GM19193 (cell line): ENCODE results near the gene NUDT12.

Experiments
- POLR2A ChIP-seq: IDR thresholded peaks from 4 replicates; pipeline ENCODE4 v1.6.1; 2011; ENCODE audit not compliant: insufficient read depth, insufficient read length; ENCODE audit errors: extremely low read depth

Gene NUDT12

DNA sequence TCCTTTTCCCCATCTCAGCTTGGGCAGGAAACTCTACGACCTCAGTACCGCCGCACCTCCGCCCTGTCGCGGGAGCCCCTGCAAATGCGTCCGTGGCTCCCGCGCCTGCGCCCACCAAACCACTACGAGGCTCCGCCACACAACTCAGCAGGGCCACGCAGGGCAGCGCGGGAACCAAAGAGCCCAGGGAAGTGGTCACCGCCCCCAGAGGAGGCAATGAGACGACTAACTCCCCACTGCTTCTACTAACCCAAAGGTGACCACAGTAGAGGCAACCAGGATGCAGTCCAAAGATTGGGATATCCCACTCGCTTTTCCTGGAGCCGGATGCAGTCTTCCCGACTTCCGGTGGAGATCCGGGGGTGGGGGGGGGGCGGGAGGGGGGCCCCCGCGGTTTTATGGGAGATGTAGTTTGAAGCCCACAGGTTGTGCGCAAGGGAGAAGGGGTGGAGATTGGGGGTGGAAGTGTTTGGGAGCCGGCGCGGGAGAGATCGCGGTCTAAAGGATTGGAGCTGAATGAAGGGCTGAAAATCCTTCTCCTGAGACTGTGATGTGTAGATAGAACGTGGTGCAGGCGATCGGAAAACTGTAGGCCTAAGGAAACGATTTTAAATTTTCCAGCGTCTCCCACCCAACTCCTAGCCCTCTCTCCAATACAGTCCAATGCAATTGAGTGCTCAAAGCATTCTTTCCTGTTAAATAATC, at the start of gene NUDT12:
Gene NUDT12, minus strand, starts transcription at position 337 of the 705 bp plus-strand sequence. CDS start 2,541 bp downstream, outside the sequence.
- peak; percentile 49 for TF ChIP-seq POLR2A

DNA sequence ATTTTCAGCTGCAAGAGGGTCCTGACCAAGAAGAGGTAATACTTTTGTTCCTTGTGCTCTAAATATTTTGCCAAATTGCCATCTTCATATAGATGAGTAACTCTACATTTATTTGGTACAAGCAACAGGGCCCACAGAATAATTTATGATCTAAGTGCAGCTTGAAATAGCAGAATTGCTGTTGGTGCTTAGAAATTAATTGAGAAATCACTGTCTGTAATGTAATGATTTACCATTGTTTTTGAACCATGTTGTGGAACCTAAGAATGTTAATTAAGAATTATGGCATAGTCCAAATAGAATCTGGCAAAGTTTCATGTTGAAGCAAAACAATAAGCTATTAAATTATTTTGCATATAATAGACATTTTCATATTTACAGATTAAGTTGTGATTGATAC, 44.8 kb upstream of the NUDT12 start:
- no peak for TF ChIP-seq POLR2A

DNA sequence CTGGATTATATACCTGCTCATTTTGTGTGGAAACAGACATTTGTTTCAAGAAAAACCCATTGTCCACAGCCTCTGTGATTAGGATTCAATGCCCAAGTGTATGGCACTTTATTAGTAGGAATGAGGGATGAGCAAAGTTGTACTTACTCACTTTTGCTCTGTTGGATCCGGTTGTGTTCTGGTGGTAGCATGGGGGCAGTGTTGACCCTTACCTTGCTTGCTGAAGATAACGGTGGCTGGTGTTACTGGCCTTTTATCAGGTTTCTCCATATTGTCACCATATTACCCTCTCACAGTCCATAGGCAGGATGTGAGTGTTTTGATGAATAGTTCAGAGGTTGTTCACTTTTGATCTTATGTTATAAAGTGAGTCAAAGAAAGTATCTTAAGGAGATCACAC, 42.7 kb upstream of the NUDT12 start:
- no peak for TF ChIP-seq POLR2A

DNA sequence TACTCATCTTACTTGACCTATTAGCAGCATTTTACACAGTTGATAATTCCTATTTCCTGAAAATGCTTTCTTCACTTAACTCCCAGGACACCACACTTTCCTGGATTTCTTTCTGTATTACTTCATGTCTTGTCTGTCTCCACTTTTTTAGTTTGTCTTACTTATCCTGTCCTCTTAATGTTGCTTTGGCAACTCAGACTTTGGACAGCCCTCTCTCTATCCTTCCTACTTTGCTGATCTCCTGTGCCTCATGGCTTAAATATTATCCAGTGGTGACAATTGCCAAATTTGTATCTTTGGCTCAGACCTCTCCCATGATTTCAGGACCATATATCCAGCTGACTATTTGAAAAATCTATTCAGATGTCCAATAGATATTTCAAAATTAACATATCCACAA, 39.8 kb upstream of the NUDT12 start:
- TF ChIP-seq POLR2A: no peak

DNA sequence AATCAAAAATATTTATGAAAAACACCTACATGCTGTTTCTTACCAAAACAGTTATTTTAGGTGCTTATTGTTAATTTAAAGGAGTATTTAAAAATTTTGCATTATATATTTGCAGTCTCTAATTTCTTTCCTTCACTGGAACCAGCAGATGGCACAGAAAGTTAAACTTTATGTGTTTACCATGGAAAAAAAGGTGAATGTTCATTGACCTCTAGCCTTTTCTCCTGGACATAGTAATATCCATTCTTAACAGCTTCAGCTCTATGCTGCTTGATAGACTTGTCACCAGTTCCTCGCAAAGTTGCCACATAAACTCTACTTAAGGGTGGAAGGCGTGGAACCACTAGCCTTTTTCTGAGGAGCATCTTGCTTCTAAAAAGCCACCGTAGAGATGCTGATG, 38.7 kb upstream of the NUDT12 start:
- no peak for TF ChIP-seq POLR2A

DNA sequence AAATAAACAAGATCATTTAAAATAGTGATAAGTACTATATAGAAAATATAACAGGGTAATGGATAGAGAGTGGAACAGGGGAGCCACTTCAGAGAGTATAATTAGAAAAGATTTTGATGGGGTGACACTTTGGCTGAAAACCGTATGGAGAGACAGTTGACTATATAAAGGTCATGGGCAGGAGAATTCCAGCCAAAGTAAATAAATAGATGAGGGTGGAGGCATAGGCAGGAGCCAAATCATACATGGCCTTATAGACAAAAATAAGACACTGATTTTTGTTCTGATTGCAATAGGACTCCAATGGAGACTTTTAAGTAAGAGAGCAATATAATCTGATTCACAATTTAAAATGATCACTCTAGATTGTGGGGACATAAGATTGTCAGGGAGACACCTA, 37.5 kb upstream of the NUDT12 start:
- no peak for TF ChIP-seq POLR2A

DNA sequence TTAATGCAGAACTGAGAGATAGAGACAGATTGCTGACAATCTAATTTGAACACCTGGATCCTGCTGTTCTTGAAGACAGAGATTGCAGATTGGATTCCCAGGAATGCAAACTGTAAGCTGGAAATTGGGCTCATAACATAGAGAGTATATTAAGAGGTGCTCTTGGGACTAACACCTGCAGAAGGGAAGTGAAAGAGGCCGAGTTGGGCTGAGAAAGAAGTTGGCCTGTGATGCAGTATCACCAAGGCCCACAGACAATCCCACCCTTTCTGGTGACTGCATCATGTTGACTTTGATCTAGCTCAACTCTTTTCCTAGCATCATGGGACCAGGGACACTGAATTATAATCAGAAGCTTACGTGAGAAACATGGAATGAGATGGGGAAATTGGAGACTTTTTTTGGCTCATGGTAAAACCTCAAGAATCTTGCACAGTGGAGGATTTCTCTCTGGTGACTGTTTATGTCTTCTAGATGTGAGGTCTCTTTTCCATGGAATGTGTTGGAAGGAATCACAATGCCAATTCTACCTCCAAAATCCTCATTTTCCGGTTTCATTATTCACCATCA, 36.5 kb upstream of the NUDT12 start:
- TF ChIP-seq POLR2A: no peak

DNA sequence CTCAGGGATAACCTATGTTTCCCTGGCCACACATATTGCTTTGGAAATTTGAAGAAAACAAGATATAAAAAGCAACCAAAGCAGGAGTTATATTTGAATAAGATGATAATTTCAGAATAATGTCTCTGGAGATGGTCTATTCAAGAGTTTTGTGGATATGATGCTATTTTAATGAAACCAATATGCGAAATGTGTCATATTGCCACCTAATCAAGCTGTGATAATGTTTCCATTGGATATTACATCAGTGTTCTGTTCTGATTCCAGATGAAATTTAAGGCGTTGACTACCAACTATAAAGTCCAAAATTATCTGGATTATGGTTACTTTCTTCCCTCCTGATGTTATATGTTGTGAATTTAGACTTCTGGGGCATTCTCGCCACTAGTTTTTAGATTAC, 27.6 kb upstream of the NUDT12 start:
- TF ChIP-seq POLR2A: no peak

DNA sequence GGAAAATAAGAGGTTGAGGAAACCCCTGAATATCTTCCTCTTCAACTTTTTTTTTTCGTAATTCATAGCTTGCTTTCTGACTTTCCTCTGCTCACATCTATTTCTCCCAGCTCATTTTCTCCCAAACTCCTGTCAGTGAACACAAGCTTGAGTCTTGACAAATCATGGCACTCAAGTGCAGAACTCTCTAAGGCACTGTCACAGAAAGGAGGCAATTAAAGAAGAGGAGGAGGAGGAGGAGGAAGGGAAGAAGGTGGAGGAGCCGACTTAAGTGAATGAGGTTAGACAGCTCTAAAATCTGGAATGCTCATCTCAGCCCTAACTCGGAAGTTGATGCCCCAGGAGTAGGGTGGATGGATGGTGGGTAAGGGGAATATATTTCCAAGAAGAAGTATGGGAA, 27.2 kb upstream of the NUDT12 start:
- no peak for TF ChIP-seq POLR2A

DNA sequence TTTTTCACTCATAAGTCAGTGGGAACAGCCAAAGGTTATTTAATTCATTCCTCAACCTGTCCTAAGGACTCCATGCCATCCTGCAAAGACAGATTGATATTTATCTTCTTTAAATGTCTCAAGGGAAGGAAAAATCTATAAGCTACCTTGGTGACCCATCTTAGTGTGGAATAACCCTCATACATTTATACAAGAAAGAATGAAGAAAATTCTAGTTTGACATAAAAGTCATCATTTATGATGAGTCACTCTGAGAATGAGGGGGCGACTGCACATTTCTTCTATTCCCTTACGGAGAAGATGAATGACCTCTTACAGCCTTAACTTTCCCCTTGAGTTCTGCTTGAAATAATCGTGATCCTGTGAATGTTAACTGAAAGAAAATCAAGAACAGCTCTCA, 26.8 kb upstream of the NUDT12 start:
- TF ChIP-seq POLR2A: no peak

DNA sequence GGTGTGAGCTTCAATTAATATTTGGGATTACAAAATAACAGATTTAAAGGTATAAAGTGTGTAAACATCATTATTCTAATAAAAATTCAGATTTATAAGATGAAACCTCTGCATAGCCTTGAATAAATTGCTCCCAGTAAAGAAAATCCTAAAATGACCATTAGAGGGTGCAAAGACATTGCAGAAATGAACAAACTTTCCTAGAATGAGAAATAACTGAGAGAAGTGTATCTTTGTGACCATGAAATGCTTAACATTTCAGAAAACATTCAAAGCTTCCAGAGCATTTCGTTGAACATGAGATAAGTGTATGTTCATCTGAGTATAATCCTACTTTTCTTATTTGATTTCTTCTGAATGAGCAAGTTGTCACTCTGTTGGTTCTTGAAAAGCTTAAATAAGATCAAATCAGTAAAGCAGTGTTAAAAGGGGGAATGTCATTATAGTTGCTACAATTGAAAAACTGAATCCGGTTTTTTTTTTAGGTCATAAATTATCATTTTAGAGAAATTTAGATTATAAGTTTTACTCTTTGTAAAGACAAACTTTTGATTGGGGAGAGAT, 24.7 kb upstream of the NUDT12 start:
- TF ChIP-seq POLR2A: no peak

DNA sequence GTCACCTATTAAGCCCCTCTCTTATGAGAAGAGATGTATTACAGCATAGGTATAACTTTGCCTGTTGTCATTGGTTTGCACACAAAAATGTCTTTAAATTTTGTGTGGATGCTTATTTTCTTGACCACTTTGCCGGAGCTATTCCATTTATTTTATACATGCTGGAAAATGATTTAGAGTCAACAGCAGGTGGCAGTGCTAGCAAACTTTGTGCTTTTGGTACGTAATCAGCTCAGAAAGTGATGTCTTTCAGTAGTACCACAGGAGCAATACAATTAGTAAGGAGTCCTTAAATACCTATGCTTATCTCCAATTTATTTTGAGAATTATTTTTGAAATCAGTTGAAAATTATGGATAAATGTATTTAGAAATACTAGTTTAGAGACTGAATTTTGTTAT, 19.8 kb upstream of the NUDT12 start:
- no peak for TF ChIP-seq POLR2A

DNA sequence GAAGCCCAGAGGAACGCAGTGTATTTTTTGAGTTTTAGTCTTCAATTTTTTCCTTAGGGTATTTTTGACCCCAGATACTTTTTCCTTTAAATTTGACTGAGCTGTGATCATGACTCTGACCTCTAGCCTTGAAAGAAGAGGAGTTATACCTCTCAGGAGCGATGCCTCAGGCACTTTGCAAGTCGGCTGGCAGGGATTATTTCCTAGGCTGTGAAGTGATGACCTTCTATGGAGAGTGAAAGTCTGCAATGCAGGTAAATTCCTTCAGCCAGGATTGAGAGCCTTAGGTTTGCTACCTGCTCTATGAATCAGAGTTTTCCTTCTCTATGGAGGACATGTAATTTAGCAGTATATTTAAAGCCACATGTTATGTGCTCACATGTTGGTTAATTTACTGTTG, 10.8 kb upstream of the NUDT12 start:
- TF ChIP-seq POLR2A: no peak

DNA sequence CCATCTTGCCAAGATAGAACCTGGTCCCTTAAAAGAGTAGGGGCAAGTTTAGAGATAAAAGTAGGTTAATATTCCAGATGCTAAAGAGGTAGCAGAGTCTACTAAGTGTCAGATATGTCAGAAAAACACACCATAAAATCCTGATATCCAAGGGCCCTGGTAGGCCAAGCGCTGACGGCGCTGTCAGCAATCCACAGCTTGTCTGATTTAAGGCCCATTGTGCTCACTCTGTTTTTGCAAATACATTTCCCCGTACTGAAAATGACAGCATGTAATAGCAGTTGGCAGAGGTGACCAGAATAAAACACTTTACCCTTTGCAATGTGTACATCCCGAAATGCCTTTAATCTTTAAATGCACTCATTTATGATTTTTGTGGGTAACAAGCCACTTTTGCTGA, 9.9 kb upstream of the NUDT12 start:
- TF ChIP-seq POLR2A: no peak

DNA sequence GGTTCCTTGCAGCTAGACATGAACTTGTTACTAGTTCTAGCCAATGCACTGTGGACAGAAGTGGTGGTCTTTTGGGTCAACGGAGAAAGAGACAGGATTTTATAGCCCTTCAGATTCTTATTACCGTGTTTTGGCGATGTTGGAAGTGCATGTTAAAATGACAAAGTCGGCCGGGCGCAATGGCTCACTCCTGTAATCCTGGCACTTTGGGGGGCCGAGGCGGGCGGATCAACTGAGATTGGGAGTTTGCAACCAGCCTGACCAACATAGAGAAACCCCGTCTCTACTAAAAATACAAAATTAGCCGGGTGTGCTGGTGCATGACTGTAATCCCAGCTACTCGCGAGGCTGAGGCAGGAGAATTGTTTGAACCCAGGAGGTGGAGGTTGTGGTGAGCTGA, 9.1 kb upstream of the NUDT12 start:
- no peak for TF ChIP-seq POLR2A

DNA sequence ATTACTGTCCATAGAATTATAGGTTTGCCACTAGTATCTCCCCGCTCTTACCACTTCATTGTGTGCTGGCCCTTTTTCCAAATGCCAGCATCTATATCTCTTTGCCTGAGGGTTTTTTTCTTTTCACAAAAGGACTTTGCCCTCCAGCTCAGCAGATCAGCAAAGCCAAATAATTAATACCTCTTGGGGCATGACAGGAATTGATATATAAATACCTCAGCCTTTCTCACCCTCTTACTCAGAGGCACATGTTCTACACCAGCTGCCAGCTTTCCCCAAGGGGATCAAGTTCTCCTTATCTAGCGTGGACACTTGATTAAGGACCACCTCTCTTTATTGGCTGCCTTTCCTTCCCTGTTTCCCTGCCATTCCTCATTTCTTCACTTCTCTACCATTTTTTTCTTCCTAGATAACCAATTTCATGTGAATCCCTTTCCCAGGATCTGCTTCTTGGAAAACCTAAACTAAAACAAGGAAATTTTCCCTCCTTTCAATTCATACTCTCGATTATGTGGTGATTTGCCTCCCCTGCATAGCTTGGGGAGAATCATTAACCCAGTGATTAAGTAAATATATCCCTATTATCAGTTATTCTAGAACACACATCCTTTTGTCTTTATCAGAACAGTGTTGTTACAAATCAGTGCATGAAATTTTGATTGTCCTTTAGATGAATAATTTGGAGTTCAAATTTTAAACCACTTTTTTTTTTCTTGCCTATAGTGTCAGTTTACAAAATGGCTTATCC, 6.9 kb upstream of the NUDT12 start:
- TF ChIP-seq POLR2A: no peak
